ENCODE results near the gene SPIC. TPM values are rescaled to one million over a fixed set of nuclear protein-coding genes. Genes with fewer than 3 reads are reported as not detected.

SPIC gene
- total and polyA plus RNA-seq, 2 of the 13 experiments (the other 11 are each of a cell fraction or from before 2014, with no cell fraction given) = not detected

- Histone ChIP-seq H3K9me3 (ENCODE audit: low read length) (no peaks in the 10 kb centered on the region), H3K4me2 (ENCODE audit: low read depth, low read length) (no peak overlapping the region; the same call in 1 of the 2 replicates), H3K79me2 (ENCODE audit: insufficient read depth, low read length) (no peaks in the 10 kb centered on the region), H3K9ac (ENCODE audit: insufficient read depth, low read depth, low read length) (no peak overlapping the region), H3K27ac (ENCODE audit: extremely low read length, insufficient read depth, low read length) (no peak overlapping the region), H3K4me1 (ENCODE audit: insufficient read depth, low read length) (peaks cover 9% of the 10 kb centered on the region), H2AFZ (ENCODE audit: low read length) (no peak overlapping the region), H3K4me3 (replicated peaks in 1 of 3; ENCODE audit: insufficient read depth in 1 of 3, low read depth in 2 of 3, low read length in 3 of 3) (no peak overlapping the region), H3K36me3 (replicated peaks in 1 of 2; ENCODE audit: control insufficient read depth in 1 of 2, insufficient read depth in 2 of 2, low read length in 2 of 2) (no peaks in the 10 kb centered on the region), H3K27me3 (ENCODE audit: control insufficient read depth in 1 of 2, insufficient read depth in 2 of 2, low read length in 2 of 2) (no peaks in the 10 kb centered on the region), H4K20me1 (ENCODE audit: insufficient read depth, low read length) (no peaks in the 10 kb centered on the region)
- BruUV-seq (replicated peaks) = no TSS peak
- in situ Hi-C loops (cut with HindIII; ENCODE audit: extremely low pct_ligation_motif_present, low pct_unique_long_range_greater_than_20kb) = no loop called here
- FAIRE-seq (no peak), ATAC-seq (peak; percentile 91), DNase-seq (ENCODE audit: low spot score) (peak; percentile 74)
- intact Hi-C loops (cut with micrococcal nuclease; ENCODE audit: unreplicated experiment) = no loop called here
- ChIA-PET CTCF (ENCODE audit: low intra/inter-chr PET ratio, low total read pairs) (no interaction called here), POLR2A (no interaction called here)
- 0% methylated on average over 4 of the region's 4 CpGs for WGBS (ENCODE audit: low lambda C conversion rate)
- TF ChIP-seq RXRA (CRISPR knock-in tag; IDR thresholded peaks at IDR 0.05) = peak; percentile 72; the same call in 1 of the 2 replicates
- peak; percentile 41; the same call in 1 of the 2 replicates for TF ChIP-seq SAP130 (CRISPR knock-in tag; IDR thresholded peaks at IDR 0.05; ENCODE audit: low read depth)
- TF ChIP-seq ZBTB3 (CRISPR knock-in tag; IDR thresholded peaks at IDR 0.05; ENCODE audit: borderline replicate concordance, low read depth) = no peak
- TF ChIP-seq HOMEZ (CRISPR knock-in tag; IDR thresholded peaks at IDR 0.05; ENCODE audit: low read depth) = peak; percentile 75; the same call in 1 of the 2 replicates
- TF ChIP-seq POGZ (CRISPR knock-in tag; IDR thresholded peaks at IDR 0.05) = 0 out of 2 replicates have a peak, but pooled peaks have one; percentile 15
- no peak for TF ChIP-seq LCORL (IDR thresholded peaks at IDR 0.05)
- TF ChIP-seq LCORL (CRISPR knock-in tag; IDR thresholded peaks at IDR 0.05) = peak; percentile 52; the same call in 1 of the 2 replicates
- 0 out of 2 replicates have a peak, but pooled peaks have one; percentile 22 for TF ChIP-seq PAXIP1 (CRISPR knock-in tag; conservative IDR thresholded peaks at IDR 0.05)
- TF ChIP-seq NCOA2 (CRISPR knock-in tag; IDR thresholded peaks at IDR 0.05) = peak; percentile 32; the same call in 1 of the 2 replicates
- no peak for TF ChIP-seq CC2D1A (CRISPR knock-in tag; IDR thresholded peaks at IDR 0.05)
- 0 out of 2 replicates have a peak, but pooled peaks have one; percentile 18 for TF ChIP-seq PHF21A (CRISPR knock-in tag; IDR thresholded peaks at IDR 0.05)
- TF ChIP-seq ADNP (CRISPR knock-in tag; IDR thresholded peaks at IDR 0.05) = 0 out of 2 replicates have a peak, but pooled peaks have one; percentile 43
- TF ChIP-seq FOXP1 (IDR thresholded peaks at IDR 0.05) = no peak
- peak; percentile 77 for TF ChIP-seq FOXP1 (CRISPR knock-in tag; IDR thresholded peaks at IDR 0.05)
- peak in 1 of 2 experiments; percentile 72; a peak in 2 of 4 replicates for TF ChIP-seq ATF4 (CRISPR knock-in tag; IDR thresholded peaks at IDR 0.05)
- TF ChIP-seq GABPB1 (CRISPR knock-in tag; IDR thresholded peaks at IDR 0.05) = 0 out of 2 replicates have a peak, but pooled peaks have one; percentile 21
- no peak for TF ChIP-seq ZFP36L2 (CRISPR knock-in tag; IDR thresholded peaks at IDR 0.05)
Observed at GRCh38 chr12:101459642-101460346, 15.3 kb upstream of the SPIC start.

Data from HepG2 (cell line).